Fibroblast of skin of scalp (primary cell): ENCODE results near the gene TAF4. TPM values are rescaled to one million over a fixed set of nuclear protein-coding genes. Genes with fewer than 3 reads are reported as not detected.
"Not testable (repeated sequence)": the region's sequence is repeated elsewhere in the genome, so short reads cannot be mapped to it uniquely, and the experiment has no call there.

Experiments used
- DNase-seq: peaks from one replicate; pipeline ENCODE4 v3.0.0-alpha.2; 2013
- polyA plus RNA-seq, 2 experiments: library from polyadenylated mRNA; unstranded; fragments of 120-200 nt; gene quantifications; one replicate each; pipeline ENCODE4 v1.2.1, GENCODE V29; 2013; ENCODE audit not compliant: insufficient read length in 2 of 2

The TAF4 gene, protein sequence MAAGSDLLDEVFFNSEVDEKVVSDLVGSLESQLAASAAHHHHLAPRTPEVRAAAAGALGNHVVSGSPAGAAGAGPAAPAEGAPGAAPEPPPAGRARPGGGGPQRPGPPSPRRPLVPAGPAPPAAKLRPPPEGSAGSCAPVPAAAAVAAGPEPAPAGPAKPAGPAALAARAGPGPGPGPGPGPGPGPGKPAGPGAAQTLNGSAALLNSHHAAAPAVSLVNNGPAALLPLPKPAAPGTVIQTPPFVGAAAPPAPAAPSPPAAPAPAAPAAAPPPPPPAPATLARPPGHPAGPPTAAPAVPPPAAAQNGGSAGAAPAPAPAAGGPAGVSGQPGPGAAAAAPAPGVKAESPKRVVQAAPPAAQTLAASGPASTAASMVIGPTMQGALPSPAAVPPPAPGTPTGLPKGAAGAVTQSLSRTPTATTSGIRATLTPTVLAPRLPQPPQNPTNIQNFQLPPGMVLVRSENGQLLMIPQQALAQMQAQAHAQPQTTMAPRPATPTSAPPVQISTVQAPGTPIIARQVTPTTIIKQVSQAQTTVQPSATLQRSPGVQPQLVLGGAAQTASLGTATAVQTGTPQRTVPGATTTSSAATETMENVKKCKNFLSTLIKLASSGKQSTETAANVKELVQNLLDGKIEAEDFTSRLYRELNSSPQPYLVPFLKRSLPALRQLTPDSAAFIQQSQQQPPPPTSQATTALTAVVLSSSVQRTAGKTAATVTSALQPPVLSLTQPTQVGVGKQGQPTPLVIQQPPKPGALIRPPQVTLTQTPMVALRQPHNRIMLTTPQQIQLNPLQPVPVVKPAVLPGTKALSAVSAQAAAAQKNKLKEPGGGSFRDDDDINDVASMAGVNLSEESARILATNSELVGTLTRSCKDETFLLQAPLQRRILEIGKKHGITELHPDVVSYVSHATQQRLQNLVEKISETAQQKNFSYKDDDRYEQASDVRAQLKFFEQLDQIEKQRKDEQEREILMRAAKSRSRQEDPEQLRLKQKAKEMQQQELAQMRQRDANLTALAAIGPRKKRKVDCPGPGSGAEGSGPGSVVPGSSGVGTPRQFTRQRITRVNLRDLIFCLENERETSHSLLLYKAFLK
- polyA plus RNA-seq (2013, experiment 1 of 2; ENCODE audit: insufficient read length) = 10.6 TPM
- 11.0 TPM for polyA plus RNA-seq (2013, experiment 2 of 2; ENCODE audit: insufficient read length)

- peak; percentile 81 for DNase-seq
Observed at GRCh38 chr20:62065674-62066338, at the start of gene TAF4. TAF4 (minus strand) TSS chr20:62065881; CDS start chr20:62065810, 71 bp downstream.

- DNase-seq = no peak
Observed at GRCh38 chr20:62114894-62115293, 49.2 kb upstream of the TAF4 start.

- no peak for DNase-seq
Observed at GRCh38 chr20:62112368-62112767, 46.7 kb upstream of the TAF4 start.

GRCh38 chr20:62111148-62111547 lies 45.5 kb upstream of the TAF4 start:
- no peak for DNase-seq

GRCh38 chr20:62105592-62105991 lies 39.9 kb upstream of the TAF4 start:
- DNase-seq = no peak

DNA sequence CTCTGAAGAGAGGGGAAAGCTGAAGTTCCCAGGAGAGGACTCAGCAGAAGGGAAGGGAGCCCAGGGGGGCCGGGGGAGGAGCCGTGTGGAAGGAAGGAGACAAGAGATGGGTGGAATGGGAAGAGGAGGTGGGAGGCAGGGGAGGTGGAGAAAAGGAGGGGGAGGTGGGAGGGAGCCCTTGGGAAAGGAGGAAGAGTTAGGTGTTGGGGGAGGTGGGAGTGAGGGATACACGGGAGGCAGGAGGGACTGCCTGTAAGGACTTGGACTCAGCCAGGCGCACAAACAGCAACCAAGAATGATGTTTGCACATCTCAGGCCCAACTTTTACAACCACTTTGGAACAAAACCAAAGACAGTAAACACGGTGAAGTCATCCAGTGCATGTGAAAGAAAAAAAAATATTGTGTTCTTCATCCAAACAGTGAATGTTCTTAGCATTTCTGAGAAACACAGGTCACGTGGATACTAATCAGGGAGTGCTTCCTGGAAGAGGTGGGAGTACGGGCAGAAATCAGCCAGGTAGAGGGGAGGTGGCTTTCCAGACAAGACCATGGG lies 39.2 kb upstream of the TAF4 start:
- DNase-seq = no peak

DNA sequence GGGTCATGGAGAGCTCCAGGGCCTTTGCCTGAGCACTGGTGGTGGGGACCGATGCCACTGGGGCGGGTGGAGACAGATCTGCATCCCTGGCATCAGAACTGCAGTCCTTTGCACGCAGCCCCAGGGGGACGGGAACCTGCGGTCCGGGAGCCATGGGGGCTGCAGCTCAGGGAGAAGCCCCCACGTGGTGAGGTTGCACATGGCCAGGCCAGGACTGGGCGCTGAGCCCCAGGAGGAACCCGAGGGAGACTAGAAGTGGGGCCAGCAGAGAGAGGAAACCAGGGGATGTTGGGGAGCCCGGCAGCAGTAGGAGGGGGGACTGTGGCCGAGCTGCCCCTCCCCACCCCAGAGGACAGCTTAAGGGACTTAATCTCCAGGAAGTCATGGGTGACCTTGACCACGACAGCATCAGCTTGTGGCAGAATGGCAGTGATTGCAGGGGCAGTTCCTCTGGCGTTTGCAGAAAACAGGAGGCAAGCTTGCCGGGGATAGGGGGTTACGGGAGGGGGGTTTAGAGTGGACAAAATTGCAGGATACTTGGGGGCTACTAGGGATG lies 38.6 kb upstream of the TAF4 start:
- DNase-seq = no peak

- DNase-seq = no peak
Observed at GRCh38 chr20:62103508-62104233, 38.0 kb upstream of the TAF4 start.

- no peak for DNase-seq
Observed at GRCh38 chr20:62101078-62101477, 35.4 kb upstream of the TAF4 start.

GRCh38 chr20:62097881-62098407 lies 32.3 kb upstream of the TAF4 start:
- DNase-seq = no peak

- no peak for DNase-seq
Observed at GRCh38 chr20:62096421-62097380, 31.0 kb upstream of the TAF4 start.

DNA sequence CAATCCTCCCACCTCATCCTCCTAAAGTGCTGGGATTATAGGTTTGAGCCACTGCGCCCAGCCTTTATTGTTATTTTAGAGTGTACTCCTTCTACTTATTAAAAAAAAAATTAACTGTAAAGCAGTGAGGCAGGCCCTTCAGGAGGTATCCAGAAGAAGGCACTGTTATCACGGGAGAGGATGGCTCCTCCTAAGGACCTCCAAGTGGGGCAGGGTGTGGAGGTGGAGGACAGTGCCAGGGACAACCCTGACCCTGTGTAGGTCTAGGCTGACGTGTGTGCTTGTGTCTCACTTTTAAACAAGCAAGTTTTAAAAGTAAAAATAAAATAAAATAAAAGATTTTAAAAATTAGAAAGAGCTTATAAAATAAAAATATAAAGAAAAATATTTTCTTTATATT lies 23.7 kb upstream of the TAF4 start:
- no peak for DNase-seq

DNA sequence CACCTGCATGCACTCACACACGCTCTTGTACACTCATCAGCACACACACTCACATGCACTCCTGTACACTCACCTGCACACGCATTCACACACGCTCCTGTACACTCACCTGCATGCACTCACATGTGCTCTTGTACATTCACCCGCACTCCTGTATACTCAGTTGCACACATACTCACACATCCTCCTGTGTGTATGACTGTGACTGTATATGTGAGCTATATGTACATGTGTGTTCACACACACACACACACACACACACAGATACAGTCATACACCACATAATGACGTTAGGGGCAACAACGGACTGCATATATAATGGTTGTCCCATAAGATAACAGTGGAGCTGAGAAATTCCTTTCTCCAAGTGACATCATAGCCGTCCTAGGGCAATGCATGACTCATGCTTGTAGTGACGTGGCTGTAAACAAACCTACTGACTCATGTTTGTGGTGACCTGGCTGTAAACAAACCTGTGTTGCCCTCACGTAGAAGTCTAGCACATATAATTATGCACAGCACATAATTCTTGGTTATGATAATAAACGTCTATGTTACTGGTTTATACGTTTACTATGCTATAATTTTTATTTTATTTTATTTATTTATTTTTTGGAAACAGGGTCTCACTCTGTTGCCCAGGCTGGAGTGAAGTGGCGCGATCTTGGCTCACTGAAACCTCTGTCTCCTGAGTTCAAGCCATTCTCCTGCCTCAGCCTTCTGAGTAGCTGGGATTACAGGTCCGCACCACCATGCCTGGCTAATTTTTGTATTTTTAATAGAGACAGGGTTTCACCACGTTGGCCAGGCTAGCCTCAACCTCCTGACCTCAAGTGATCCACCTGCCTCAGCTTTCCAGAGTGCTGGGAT lies 22.8 kb upstream of the TAF4 start:
- DNase-seq = peak; percentile 39

GRCh38 chr20:62087632-62088031 lies 22.0 kb upstream of the TAF4 start:
- no peak for DNase-seq

DNA sequence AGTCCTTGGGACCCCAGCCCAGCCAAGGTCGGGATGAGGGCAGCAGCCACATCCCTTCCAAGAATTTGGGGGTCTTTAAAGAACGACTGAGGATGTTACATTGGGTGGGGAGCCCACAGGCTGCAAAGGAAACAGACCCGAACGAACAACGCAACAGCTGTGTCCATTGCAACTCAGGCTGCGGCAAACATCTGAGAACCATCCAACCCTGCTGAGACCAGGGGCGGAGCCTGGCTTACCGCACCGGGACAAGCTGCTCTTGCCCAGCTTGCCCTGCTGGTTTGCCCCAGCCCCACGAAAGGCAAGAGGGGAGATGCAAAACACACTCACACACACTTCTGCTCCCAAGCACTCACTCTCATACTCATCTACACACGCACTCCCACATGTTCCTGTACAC lies 21.5 kb upstream of the TAF4 start:
- no peak for DNase-seq

- no peak for DNase-seq
Observed at GRCh38 chr20:62085206-62085605, 19.5 kb upstream of the TAF4 start.

GRCh38 chr20:62084224-62084623 lies 18.5 kb upstream of the TAF4 start:
- DNase-seq = not testable (repeated sequence)

DNA sequence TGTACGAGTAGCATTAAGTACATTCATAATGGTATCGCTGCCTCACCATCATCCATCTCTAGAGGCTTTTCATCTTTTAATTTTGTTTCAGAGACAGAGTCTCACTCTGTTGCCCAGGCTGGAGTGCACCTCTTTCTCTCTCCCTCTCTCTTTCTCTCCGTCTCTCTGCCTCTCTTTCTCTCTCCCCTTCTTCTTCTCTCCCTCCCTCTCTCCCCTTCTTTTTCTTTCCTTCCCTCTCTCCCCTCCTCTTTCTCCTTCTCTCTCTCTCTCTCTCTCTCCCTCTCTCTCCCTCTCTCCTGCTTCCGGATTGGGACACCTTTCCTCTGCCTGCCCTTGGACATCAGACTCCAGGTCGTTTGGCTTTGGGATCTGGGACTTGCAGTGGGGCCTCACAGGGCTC lies 17.6 kb upstream of the TAF4 start:
- DNase-seq = no peak
